Astrocyte of the spinal cord (primary cell): ENCODE measurements around the gene SRGAP1.

Experiments
- DNase-seq: peaks from one replicate; pipeline ENCODE4 v3.0.0; 2011; ENCODE audit warnings: low read depth, low spot score
- H3K4me3 ChIP-seq: 2 replicates; pipeline ENCODE4 v1.5.1; 2011; ENCODE audit warnings: low read depth, mild to moderate bottlenecking, low read length, moderate library complexity
- CTCF ChIP-seq: IDR thresholded peaks from 2 replicates; pipeline ENCODE4 v1.5.1; 2012; ENCODE audit warnings: low read depth, mild to moderate bottlenecking, low read length, inconsistent platforms
- in situ Hi-C: cut with HindIII; loops from 2 replicates; pipeline ENCODE4 v1.10.0; 2017; ENCODE audit warnings: low sequenced_read_pairs

Gene SRGAP1

GRCh38 chr12:64058541-64059265 lies 214.2 kb downstream of the SRGAP1 start:
- H3K4me3 ChIP-seq: no peak overlapping the region
- no peak for DNase-seq
- TF ChIP-seq CTCF: no peak
- in situ Hi-C loops: no loop called here

GRCh38 chr12:64059685-64060084 lies 215.2 kb downstream of the SRGAP1 start:
- TF ChIP-seq CTCF: no peak
- no peak for DNase-seq
- no peak overlapping the region for H3K4me3 ChIP-seq
- in situ Hi-C loops: no loop called here

- in situ Hi-C loops: no loop called here
- TF ChIP-seq CTCF: no peak
- no peak overlapping the region for H3K4me3 ChIP-seq
- DNase-seq: no peak
Measured at GRCh38 chr12:64061868-64062375, 217.4 kb downstream of the SRGAP1 start.

GRCh38 chr12:64063121-64063520 lies 218.6 kb downstream of the SRGAP1 start:
- DNase-seq: no peak
- in situ Hi-C loops: no loop called here
- no peak overlapping the region for H3K4me3 ChIP-seq
- TF ChIP-seq CTCF: no peak

- no peak overlapping the region for H3K4me3 ChIP-seq
- in situ Hi-C loops: no loop called here
- no peak for DNase-seq
- no peak for TF ChIP-seq CTCF
Measured at GRCh38 chr12:64064240-64064639, 219.7 kb downstream of the SRGAP1 start.

- DNase-seq: no peak
- no peak for TF ChIP-seq CTCF
- H3K4me3 ChIP-seq: no peak overlapping the region
- in situ Hi-C loops: no loop called here
Measured at GRCh38 chr12:64064706-64065105, 220.2 kb downstream of the SRGAP1 start.
